HEK293 (cell line): ENCODE results near the gene RPL36.
A peak's percentile ranks its signal among the peaks of the same experiment; 100 is the strongest.

ENCODE experiments used
- HOXC10 ChIP-seq: sonication (generic); formaldehyde crosslinking; IDR thresholded peaks from 2 replicates; pipeline ENCODE4 v1.8.1; 2023; ENCODE audit warnings: mild to moderate bottlenecking, missing genetic modification reagents
- KLF8 ChIP-seq: fragments of 450-650 bp; formaldehyde crosslinking; IDR thresholded peaks from 2 replicates; pipeline ENCODE4 v1.5.1; 2016; ENCODE audit warnings: missing biosample characterization, missing genetic modification characterization
- MEIS1 ChIP-seq: sonication (generic); formaldehyde crosslinking; IDR thresholded peaks from 2 replicates; pipeline ENCODE4 v1.8.1; 2022; ENCODE audit warnings: missing genetic modification reagents, mild to moderate bottlenecking, borderline replicate concordance
- SP7 ChIP-seq: fragments of 450-650 bp; formaldehyde crosslinking; IDR thresholded peaks from 2 replicates; pipeline ENCODE4 v1.5.1; 2016; ENCODE audit warnings: missing biosample characterization, missing genetic modification characterization
- ZIC2 ChIP-seq: fragments of 450-650 bp; formaldehyde crosslinking; IDR thresholded peaks from 2 replicates; pipeline ENCODE4 v1.5.1; 2016; ENCODE audit warnings: missing biosample characterization, missing genetic modification characterization
- ZNF138 ChIP-seq: fragments of 450-650 bp; formaldehyde crosslinking; IDR thresholded peaks from 2 replicates; pipeline ENCODE4 v1.5.1; 2016; ENCODE audit warnings: missing biosample characterization, missing genetic modification characterization, borderline replicate concordance
- ZNF239 ChIP-seq: fragments of 450-650 bp; formaldehyde crosslinking; IDR thresholded peaks from 2 replicates; pipeline ENCODE4 v1.5.1; 2016; ENCODE audit warnings: missing biosample characterization, missing genetic modification characterization
- ZNF274 ChIP-seq, 2 experiments: fragments of 200-500 bp in 1 of 2; fragments of 450-650 bp in 1 of 2; sonication (Bioruptor generic) in 1 of 2; formaldehyde crosslinking in 1 of 2; IDR thresholded peaks; 2 replicates each; pipeline versions ENCODE4 v1.5.1 to v1.6.1; 2014 to 2016; ENCODE audit warnings: borderline replicate concordance in 1 of 2, inconsistent platforms in 1 of 2, low read length in 1 of 2, missing biosample characterization in 1 of 2, missing genetic modification characterization in 1 of 2
- ZNF335 ChIP-seq: fragments of 450-650 bp; formaldehyde crosslinking; conservative IDR thresholded peaks from 2 replicates; pipeline ENCODE4 v1.5.1; 2016; ENCODE audit warnings: missing biosample characterization, missing genetic modification characterization
- ZNF558 ChIP-seq: fragments of 450-650 bp; formaldehyde crosslinking; IDR thresholded peaks from 2 replicates; pipeline ENCODE4 v1.5.1; 2016; ENCODE audit warnings: missing biosample characterization, missing genetic modification characterization
- ZNF571 ChIP-seq: fragments of 450-650 bp; formaldehyde crosslinking; IDR thresholded peaks from 2 replicates; pipeline ENCODE4 v1.5.0; 2017; ENCODE audit warnings: missing biosample characterization, missing genetic modification characterization
- ZNF585B ChIP-seq: fragments of 450-650 bp; formaldehyde crosslinking; IDR thresholded peaks from 2 replicates; pipeline ENCODE4 v1.5.1; 2016; ENCODE audit warnings: missing biosample characterization, missing genetic modification characterization
- ZNF660 ChIP-seq: fragments of 450-650 bp; IDR thresholded peaks from 2 replicates; pipeline ENCODE4 v1.5.1; 2018; ENCODE audit warnings: missing biosample characterization, mild to moderate bottlenecking, missing genetic modification characterization
- ZNF707 ChIP-seq: fragments of 450-650 bp; formaldehyde crosslinking; IDR thresholded peaks from 2 replicates; pipeline ENCODE4 v1.5.1; 2016; ENCODE audit warnings: missing biosample characterization, missing genetic modification characterization
- ZXDB ChIP-seq: fragments of 450-650 bp; formaldehyde crosslinking; IDR thresholded peaks from 2 replicates; pipeline ENCODE4 v1.5.1; 2016; ENCODE audit warnings: missing biosample characterization, missing genetic modification characterization
- TF ChIP-seq, protein P1 (sequence below): fragments of 450-650 bp; formaldehyde crosslinking; IDR thresholded peaks from 2 replicates; pipeline ENCODE4 v1.5.1; 2016; ENCODE audit warnings: missing biosample characterization, missing genetic modification characterization
- TF ChIP-seq, protein P2 (sequence below): fragments of 450-650 bp; formaldehyde crosslinking; IDR thresholded peaks from 2 replicates; pipeline ENCODE4 v1.5.1; 2017; ENCODE audit warnings: missing biosample characterization, mild to moderate bottlenecking, missing genetic modification characterization, moderate library complexity
- TF ChIP-seq, protein P3 (sequence below): fragments of 450-650 bp; formaldehyde crosslinking; conservative IDR thresholded peaks from 2 replicates; pipeline ENCODE4 v1.5.1; 2016; ENCODE audit warnings: low read depth, missing biosample characterization, missing genetic modification characterization
- TF ChIP-seq, protein P4 (sequence below): fragments of 450-650 bp; formaldehyde crosslinking; IDR thresholded peaks from 2 replicates; pipeline ENCODE4 v1.5.1; 2016; ENCODE audit warnings: missing biosample characterization, missing genetic modification characterization
- TF ChIP-seq, protein P5 (sequence below): fragments of 450-650 bp; formaldehyde crosslinking; IDR thresholded peaks from 2 replicates; pipeline ENCODE4 v1.5.1; 2016; ENCODE audit warnings: missing biosample characterization, missing genetic modification characterization, low read depth
- TF ChIP-seq, protein P6 (sequence below): fragments of 450-650 bp; formaldehyde crosslinking; IDR thresholded peaks from 2 replicates; pipeline ENCODE4 v1.5.1; 2016; ENCODE audit warnings: missing biosample characterization, missing genetic modification characterization, low read depth
- TF ChIP-seq, protein P7 (sequence below): fragments of 450-650 bp; formaldehyde crosslinking; IDR thresholded peaks from 2 replicates; pipeline ENCODE4 v1.5.1; 2017; ENCODE audit warnings: missing biosample characterization, missing genetic modification characterization

Gene RPL36

DNA sequence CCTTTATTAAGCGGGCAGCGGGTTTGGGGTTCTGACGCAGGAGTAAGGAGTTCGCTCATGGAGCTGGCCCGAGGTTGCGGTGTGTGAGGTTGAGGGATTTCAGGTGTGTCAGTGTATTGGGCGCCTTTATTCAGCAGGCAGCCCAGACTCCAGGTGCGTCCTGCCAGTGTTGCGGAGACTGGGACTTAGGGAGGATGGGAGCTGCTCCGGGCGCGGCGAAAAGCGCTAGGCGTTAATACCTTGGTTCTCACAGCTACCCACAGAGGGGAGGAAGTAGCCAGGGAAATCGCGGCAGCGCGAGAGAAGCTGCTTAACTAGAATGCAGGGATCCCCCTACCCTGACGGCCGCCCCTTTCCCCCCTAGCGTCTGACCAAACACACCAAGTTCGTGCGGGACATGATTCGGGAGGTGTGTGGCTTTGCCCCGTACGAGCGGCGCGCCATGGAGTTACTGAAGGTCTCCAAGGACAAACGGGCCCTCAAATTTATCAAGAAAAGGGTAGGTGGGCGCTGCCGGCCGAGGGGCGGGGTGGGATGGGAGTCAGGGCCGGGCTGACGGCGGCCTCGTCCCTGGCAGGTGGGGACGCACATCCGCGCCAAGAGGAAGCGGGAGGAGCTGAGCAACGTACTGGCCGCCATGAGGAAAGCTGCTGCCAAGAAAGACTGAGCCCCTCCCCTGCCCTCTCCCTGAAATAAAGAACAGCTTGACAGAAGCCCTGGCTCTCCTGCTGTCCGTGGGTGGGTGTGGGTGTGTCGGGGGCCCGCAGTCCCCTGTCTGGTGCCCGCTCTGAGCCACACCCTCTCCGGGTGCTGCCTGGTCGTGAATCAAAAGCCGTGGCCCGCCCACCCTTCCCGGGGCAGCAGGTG, 1.1 kb downstream of the RPL36 start (continued):
- TF ChIP-seq SP7 (tag by site-specific recombination) (no peak), ZNF335 (tag by site-specific recombination) (no peak; the same call in 1 of the 2 replicates), ZNF558 (tag by site-specific recombination) (no peak), ZNF660 (tag by site-specific recombination) (no peak), ZNF274 (IDR thresholded peaks at IDR 0.05; ENCODE audit: low read length) (no peak), ZNF274 (tag by site-specific recombination; IDR thresholded peaks at IDR 0.05; ENCODE audit: borderline replicate concordance) (no peak), ZNF585B (no peak), HOXC10 (CRISPR knock-in tag) (no peak), ZNF239 (tag by site-specific recombination) (no peak), MEIS1 (CRISPR knock-in tag) (no peak), ZNF138 (no peak), ZXDB (no peak), KLF8 (peak; percentile 89), ZNF571 (tag by site-specific recombination) (no peak), ZNF707 (tag by site-specific recombination) (no peak), ZIC2 (tag by site-specific recombination) (no peak)
- TF ChIP-seq, protein P1, sequence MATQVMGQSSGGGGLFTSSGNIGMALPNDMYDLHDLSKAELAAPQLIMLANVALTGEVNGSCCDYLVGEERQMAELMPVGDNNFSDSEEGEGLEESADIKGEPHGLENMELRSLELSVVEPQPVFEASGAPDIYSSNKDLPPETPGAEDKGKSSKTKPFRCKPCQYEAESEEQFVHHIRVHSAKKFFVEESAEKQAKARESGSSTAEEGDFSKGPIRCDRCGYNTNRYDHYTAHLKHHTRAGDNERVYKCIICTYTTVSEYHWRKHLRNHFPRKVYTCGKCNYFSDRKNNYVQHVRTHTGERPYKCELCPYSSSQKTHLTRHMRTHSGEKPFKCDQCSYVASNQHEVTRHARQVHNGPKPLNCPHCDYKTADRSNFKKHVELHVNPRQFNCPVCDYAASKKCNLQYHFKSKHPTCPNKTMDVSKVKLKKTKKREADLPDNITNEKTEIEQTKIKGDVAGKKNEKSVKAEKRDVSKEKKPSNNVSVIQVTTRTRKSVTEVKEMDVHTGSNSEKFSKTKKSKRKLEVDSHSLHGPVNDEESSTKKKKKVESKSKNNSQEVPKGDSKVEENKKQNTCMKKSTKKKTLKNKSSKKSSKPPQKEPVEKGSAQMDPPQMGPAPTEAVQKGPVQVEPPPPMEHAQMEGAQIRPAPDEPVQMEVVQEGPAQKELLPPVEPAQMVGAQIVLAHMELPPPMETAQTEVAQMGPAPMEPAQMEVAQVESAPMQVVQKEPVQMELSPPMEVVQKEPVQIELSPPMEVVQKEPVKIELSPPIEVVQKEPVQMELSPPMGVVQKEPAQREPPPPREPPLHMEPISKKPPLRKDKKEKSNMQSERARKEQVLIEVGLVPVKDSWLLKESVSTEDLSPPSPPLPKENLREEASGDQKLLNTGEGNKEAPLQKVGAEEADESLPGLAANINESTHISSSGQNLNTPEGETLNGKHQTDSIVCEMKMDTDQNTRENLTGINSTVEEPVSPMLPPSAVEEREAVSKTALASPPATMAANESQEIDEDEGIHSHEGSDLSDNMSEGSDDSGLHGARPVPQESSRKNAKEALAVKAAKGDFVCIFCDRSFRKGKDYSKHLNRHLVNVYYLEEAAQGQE = no peak
- TF ChIP-seq, protein P2, sequence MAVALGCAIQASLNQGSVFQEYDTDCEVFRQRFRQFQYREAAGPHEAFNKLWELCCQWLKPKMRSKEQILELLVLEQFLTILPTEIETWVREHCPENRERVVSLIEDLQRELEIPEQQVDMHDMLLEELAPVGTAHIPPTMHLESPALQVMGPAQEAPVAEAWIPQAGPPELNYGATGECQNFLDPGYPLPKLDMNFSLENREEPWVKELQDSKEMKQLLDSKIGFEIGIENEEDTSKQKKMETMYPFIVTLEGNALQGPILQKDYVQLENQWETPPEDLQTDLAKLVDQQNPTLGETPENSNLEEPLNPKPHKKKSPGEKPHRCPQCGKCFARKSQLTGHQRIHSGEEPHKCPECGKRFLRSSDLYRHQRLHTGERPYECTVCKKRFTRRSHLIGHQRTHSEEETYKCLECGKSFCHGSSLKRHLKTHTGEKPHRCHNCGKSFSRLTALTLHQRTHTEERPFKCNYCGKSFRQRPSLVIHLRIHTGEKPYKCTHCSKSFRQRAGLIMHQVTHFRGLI (tag by site-specific recombination) = no peak
- TF ChIP-seq, protein P3, sequence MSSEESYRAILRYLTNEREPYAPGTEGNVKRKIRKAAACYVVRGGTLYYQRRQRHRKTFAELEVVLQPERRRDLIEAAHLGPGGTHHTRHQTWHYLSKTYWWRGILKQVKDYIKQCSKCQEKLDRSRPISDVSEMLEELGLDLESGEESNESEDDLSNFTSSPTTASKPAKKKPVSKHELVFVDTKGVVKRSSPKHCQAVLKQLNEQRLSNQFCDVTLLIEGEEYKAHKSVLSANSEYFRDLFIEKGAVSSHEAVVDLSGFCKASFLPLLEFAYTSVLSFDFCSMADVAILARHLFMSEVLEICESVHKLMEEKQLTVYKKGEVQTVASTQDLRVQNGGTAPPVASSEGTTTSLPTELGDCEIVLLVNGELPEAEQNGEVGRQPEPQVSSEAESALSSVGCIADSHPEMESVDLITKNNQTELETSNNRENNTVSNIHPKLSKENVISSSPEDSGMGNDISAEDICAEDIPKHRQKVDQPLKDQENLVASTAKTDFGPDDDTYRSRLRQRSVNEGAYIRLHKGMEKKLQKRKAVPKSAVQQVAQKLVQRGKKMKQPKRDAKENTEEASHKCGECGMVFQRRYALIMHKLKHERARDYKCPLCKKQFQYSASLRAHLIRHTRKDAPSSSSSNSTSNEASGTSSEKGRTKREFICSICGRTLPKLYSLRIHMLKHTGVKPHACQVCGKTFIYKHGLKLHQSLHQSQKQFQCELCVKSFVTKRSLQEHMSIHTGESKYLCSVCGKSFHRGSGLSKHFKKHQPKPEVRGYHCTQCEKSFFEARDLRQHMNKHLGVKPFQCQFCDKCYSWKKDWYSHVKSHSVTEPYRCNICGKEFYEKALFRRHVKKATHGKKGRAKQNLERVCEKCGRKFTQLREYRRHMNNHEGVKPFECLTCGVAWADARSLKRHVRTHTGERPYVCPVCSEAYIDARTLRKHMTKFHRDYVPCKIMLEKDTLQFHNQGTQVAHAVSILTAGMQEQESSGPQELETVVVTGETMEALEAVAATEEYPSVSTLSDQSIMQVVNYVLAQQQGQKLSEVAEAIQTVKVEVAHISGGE = 0 out of 2 replicates have a peak, but pooled peaks have one; percentile 13
- TF ChIP-seq, protein P4, sequence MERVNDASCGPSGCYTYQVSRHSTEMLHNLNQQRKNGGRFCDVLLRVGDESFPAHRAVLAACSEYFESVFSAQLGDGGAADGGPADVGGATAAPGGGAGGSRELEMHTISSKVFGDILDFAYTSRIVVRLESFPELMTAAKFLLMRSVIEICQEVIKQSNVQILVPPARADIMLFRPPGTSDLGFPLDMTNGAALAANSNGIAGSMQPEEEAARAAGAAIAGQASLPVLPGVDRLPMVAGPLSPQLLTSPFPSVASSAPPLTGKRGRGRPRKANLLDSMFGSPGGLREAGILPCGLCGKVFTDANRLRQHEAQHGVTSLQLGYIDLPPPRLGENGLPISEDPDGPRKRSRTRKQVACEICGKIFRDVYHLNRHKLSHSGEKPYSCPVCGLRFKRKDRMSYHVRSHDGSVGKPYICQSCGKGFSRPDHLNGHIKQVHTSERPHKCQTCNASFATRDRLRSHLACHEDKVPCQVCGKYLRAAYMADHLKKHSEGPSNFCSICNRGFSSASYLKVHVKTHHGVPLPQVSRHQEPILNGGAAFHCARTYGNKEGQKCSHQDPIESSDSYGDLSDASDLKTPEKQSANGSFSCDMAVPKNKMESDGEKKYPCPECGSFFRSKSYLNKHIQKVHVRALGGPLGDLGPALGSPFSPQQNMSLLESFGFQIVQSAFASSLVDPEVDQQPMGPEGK (tag by site-specific recombination) = peak; percentile 89
- TF ChIP-seq, protein P5, sequence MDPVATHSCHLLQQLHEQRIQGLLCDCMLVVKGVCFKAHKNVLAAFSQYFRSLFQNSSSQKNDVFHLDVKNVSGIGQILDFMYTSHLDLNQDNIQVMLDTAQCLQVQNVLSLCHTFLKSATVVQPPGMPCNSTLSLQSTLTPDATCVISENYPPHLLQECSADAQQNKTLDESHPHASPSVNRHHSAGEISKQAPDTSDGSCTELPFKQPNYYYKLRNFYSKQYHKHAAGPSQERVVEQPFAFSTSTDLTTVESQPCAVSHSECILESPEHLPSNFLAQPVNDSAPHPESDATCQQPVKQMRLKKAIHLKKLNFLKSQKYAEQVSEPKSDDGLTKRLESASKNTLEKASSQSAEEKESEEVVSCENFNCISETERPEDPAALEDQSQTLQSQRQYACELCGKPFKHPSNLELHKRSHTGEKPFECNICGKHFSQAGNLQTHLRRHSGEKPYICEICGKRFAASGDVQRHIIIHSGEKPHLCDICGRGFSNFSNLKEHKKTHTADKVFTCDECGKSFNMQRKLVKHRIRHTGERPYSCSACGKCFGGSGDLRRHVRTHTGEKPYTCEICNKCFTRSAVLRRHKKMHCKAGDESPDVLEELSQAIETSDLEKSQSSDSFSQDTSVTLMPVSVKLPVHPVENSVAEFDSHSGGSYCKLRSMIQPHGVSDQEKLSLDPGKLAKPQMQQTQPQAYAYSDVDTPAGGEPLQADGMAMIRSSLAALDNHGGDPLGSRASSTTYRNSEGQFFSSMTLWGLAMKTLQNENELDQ = no peak
- TF ChIP-seq, protein P6, sequence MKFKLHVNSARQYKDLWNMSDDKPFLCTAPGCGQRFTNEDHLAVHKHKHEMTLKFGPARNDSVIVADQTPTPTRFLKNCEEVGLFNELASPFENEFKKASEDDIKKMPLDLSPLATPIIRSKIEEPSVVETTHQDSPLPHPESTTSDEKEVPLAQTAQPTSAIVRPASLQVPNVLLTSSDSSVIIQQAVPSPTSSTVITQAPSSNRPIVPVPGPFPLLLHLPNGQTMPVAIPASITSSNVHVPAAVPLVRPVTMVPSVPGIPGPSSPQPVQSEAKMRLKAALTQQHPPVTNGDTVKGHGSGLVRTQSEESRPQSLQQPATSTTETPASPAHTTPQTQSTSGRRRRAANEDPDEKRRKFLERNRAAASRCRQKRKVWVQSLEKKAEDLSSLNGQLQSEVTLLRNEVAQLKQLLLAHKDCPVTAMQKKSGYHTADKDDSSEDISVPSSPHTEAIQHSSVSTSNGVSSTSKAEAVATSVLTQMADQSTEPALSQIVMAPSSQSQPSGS (tag by site-specific recombination) = no peak
- TF ChIP-seq, protein P7, sequence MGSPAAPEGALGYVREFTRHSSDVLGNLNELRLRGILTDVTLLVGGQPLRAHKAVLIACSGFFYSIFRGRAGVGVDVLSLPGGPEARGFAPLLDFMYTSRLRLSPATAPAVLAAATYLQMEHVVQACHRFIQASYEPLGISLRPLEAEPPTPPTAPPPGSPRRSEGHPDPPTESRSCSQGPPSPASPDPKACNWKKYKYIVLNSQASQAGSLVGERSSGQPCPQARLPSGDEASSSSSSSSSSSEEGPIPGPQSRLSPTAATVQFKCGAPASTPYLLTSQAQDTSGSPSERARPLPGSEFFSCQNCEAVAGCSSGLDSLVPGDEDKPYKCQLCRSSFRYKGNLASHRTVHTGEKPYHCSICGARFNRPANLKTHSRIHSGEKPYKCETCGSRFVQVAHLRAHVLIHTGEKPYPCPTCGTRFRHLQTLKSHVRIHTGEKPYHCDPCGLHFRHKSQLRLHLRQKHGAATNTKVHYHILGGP (tag by site-specific recombination) = no peak
